AG04449 (cell line): Measurements from ENCODE around the gene MAP2.

Experiments used
- CTCF ChIA-PET: fragments of 350-600 bp; formaldehyde crosslinking; extraction: SDS; loops from one replicate; lab custom pipeline; 2021; ENCODE audit warnings: antibody characterized with exemption; lab: Yijun Ruan, JAX
- POLR2A ChIA-PET: fragments of 400-600, 350-600 bp; formaldehyde crosslinking; extraction: SDS; loops from one replicate; lab custom pipeline; 2020; ENCODE audit warnings: antibody characterized with exemption, inconsistent platforms; lab: Yijun Ruan, JAX
- DNase-seq: peaks from one replicate; pipeline ENCODE4 v3.0.0-alpha.2; 2010; ENCODE audit warnings: low read depth, low spot score
- H3K4me3 ChIP-seq: 2 replicates; pipeline ENCODE4 v1.5.1; 2011; ENCODE audit warnings: low read depth, mild to moderate bottlenecking, control low read depth, low read length
- TF ChIP-seq, protein P1 (sequence below): IDR thresholded peaks from one replicate; pipeline ENCODE4 v1.5.1; 2011; ENCODE audit warnings: mild to moderate bottlenecking, moderate library complexity, low read length, control low read depth, inconsistent platforms; ENCODE audit not compliant: insufficient read depth; ENCODE audit errors: missing control alignments

The MAP2 gene

DNA sequence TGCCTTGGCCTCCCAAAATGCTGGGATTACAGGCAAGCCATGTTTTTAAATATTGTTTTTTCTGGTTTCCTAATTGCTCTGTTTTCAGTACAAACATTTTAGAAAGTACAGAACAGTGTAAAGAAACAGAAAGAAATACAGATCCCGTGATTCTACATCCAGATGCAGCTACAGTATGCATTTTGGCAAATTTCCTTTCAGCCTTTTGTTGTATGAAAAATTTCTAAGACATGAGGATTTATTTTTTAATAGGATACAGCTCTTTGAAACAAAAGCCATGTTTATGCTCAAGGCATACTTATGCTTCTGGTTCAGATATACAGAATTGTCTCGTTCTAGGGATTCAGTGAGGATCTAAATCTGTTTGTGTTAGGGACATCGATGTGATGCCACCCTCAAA is 109.5 kb downstream of the MAP2 start:
- ChIA-PET POLR2A (no interaction called here), CTCF (interaction anchor here (1.1 to 2.2 kb wide), 2 partner anchors 108 to 110 kb away, joined by 3 to 7 read pairs; partner anchors contain the start of gene MAP2)
- TF ChIP-seq, protein P1, sequence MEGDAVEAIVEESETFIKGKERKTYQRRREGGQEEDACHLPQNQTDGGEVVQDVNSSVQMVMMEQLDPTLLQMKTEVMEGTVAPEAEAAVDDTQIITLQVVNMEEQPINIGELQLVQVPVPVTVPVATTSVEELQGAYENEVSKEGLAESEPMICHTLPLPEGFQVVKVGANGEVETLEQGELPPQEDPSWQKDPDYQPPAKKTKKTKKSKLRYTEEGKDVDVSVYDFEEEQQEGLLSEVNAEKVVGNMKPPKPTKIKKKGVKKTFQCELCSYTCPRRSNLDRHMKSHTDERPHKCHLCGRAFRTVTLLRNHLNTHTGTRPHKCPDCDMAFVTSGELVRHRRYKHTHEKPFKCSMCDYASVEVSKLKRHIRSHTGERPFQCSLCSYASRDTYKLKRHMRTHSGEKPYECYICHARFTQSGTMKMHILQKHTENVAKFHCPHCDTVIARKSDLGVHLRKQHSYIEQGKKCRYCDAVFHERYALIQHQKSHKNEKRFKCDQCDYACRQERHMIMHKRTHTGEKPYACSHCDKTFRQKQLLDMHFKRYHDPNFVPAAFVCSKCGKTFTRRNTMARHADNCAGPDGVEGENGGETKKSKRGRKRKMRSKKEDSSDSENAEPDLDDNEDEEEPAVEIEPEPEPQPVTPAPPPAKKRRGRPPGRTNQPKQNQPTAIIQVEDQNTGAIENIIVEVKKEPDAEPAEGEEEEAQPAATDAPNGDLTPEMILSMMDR: no peak
- H3K4me3 ChIP-seq: no peak overlapping the region
- DNase-seq: no peak

DNA sequence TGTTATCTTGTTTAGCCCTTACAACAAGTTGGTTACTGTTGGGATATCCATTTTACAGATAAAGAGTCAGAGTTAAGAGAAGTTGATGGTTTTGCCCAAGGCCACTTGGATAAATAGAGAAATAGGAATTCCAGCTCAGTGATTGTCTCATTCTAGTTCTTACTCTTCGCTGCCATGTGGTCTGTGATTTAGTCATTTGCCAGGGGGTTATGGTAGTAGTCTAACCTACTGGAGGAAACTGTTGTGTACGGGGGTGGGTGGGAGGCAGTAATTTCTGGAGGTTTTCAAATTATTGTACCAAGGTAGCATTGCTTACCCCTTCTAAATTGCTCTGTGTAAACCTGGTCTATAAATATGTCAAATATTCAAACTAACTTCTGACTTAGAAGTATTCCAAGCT is 110.4 kb downstream of the MAP2 start:
- H3K4me3 ChIP-seq: no peak overlapping the region
- TF ChIP-seq, protein P1: no peak
- ChIA-PET CTCF (interaction anchor here (1.5 kb wide), 1 partner anchor 200 kb away, joined by 5 read pairs; no protein-coding TSS in a partner anchor), POLR2A (no interaction called here)
- DNase-seq: no peak

DNA sequence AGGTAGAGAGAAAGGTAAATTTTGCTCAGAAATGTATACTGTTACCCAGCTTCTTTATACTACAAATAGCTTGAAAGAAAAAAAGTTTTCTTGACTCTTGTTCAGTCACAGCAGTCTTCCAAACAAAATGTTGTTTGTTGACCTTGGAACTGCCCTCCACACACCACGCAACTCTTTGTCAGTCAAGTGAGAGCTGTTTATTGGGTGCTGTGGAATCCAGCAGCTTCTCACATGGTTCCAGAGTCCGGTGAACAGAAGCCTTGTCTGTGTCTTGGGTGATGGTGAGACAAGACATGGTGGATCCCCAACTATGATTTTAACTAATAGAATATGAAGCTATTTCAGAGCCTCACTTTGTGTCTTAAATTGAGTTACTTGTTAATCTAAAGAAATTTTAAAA is 112.5 kb downstream of the MAP2 start:
- ChIA-PET CTCF (interaction anchor here (1.0 to 1.5 kb wide), 3 partner anchors 19 to 113 kb away, joined by 3 to 7 read pairs (median 5); partner anchors contain the start of gene MAP2), POLR2A (no interaction called here)
- DNase-seq: no peak
- H3K4me3 ChIP-seq: no peak overlapping the region
- TF ChIP-seq, protein P1: no peak

DNA sequence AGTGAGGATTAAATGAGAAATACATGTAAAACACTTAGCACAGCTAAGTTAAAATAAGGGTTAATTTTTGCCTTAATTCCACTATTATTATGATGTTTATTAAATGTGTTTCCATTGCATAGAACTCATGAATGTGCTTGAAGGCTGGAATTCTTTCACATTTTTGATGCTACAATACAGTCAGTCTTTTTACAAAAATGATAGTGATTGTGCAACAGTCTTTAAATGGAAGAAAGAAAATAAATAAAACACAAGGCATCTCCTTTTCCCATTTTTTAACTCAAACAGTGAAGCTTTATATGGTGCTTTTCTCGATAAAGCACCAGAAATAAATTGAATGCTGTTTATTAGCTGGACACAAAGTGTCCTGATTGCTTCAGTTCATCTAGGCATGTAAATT is 123.9 kb downstream of the MAP2 start:
- no peak for DNase-seq
- TF ChIP-seq, protein P1: no peak
- H3K4me3 ChIP-seq: no peak overlapping the region
- POLR2A ChIA-PET: no interaction called here
- CTCF ChIA-PET: interaction anchor here (0.7 to 3.1 kb wide), 3 partner anchors 17 to 213 kb away, joined by 3 to 14 read pairs (median 3); partner anchors contain the start of gene MAP2

DNA sequence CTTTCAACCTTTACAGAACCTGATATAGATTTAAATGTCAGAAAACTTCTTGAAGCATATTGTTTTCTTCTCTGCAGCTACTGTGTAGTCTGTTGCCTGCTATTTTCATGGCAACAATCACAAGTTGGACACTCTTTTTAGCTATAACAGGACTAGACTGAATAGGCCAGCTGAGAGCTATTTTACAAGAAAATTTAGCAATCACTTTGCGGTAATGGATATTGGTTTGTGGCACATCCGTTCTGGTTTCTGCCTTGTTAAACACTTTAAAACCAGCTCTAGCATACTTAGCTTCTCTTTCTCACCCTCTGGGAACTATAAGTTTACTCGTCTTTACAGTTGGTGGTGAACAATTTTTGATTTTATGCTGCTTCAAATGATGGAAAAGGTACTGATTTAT is 125.7 kb downstream of the MAP2 start:
- no peak overlapping the region for H3K4me3 ChIP-seq
- POLR2A ChIA-PET: no interaction called here
- CTCF ChIA-PET: interaction anchor here (0.9 to 3.1 kb wide), 4 partner anchors 124 to 215 kb away, joined by 3 to 14 read pairs (median 5); partner anchors contain the start of gene MAP2
- DNase-seq: no peak
- TF ChIP-seq, protein P1: no peak

DNA sequence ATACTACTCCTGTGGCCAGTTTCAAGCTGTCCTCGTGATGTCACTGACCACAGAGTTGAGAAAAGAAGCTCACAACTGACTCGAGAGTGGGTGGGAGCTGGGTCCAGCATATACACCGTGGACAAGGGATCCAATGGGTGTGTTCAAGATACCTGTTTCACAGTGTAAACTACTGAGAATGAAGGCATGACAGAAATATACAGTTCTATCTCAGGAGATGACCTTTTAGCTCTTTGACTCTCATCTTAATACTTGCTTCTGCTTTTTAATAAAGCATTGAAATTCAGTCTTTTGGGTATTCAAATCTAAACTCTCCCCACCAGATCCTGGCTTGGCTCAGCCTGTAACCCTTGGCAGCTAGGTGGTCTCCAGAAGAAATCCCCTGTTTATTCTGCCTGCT is 130.1 kb downstream of the MAP2 start:
- CTCF ChIA-PET: interaction anchor here (1.1 to 5.4 kb wide), 4 partner anchors 23 to 219 kb away, joined by 3 to 94 read pairs (median 47); partner anchors contain the start of gene MAP2

More for the DNA sequence above, 130.1 kb downstream of the MAP2 start:
- POLR2A ChIA-PET: no interaction called here
- no peak overlapping the region for H3K4me3 ChIP-seq
- TF ChIP-seq, protein P1: no peak
- no peak for DNase-seq
